ENCODE results near the gene MARVELD2. TPM values are rescaled to one million over a fixed set of nuclear protein-coding genes. Genes with fewer than 3 reads are reported as not detected.

MARVELD2 gene
- total and polyA plus RNA-seq, 2 of the 13 experiments (the other 11 are each of a cell fraction or from before 2014, with no cell fraction given), result 11.1 to 15.4 TPM

DNA sequence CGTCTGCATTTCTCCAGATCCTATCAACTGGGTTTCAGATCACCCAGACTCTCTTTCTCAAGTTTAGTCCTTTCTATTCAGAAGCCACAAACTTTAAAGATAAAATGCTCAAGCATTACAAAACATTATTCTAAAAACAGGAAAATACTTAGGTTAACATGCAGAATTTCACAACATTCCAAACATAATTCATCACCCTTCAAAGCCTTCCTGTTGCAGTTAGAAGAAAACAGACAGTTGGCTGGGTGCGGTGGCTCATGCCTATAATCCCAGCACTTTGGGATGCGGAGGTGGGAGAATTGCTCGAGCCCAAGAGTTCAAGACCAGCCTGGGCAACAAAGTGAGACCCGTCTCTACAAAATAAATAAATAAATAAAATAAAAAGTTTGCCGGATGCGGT is 70.0 kb downstream of the MARVELD2 start:
- CTCF ChIA-PET (ENCODE audit: low intra/inter-chr PET ratio, low total read pairs), result no interaction called here
- BruUV-seq (replicated peaks), result no TSS peak
- Histone ChIP-seq H3K79me2 (ENCODE audit: insufficient read depth, low read length) (no peaks in the 10 kb centered on the region), H4K20me1 (ENCODE audit: insufficient read depth, low read length) (no peaks in the 10 kb centered on the region), H3K27ac (ENCODE audit: extremely low read length, insufficient read depth, low read length) (no peak overlapping the region), H3K4me2 (ENCODE audit: low read depth, low read length) (no peak overlapping the region), H3K9me3 (ENCODE audit: low read length) (no peaks in the 10 kb centered on the region), H3K4me3 (replicated peaks in 1 of 3; ENCODE audit: insufficient read depth in 1 of 3, low read depth in 2 of 3, low read length in 3 of 3) (no peak overlapping the region), H3K9ac (ENCODE audit: insufficient read depth, low read depth, low read length) (no peak overlapping the region), H3K36me3 (replicated peaks in 1 of 2; ENCODE audit: control insufficient read depth in 1 of 2, insufficient read depth in 2 of 2, low read length in 2 of 2) (no peaks in the 10 kb centered on the region), H3K4me1 (ENCODE audit: insufficient read depth, low read length) (peaks cover 38% of the 10 kb centered on the region), H3K27me3 (ENCODE audit: control insufficient read depth in 1 of 2, insufficient read depth in 2 of 2, low read length in 2 of 2) (no peaks in the 10 kb centered on the region), H2AFZ (ENCODE audit: low read length) (no peak overlapping the region)
- intact Hi-C loops (cut with micrococcal nuclease; ENCODE audit: unreplicated experiment) (no loop called here), in situ Hi-C loops (cut with HindIII; ENCODE audit: extremely low pct_ligation_motif_present, low pct_unique_long_range_greater_than_20kb) (no loop called here)
- ATAC-seq (no peak), DNase-seq (ENCODE audit: low spot score) (peak; percentile 24), FAIRE-seq (no peak)
- WGBS (ENCODE audit: low lambda C conversion rate), result 26% methylated on average over 7 of the region's 7 CpGs
- POLR2A ChIA-PET, result no interaction called here
- TF ChIP-seq EED (CRISPR knock-in tag; IDR thresholded peaks at IDR 0.05) (no peak), CEBPB (IDR thresholded peaks at IDR 0.05; ENCODE audit: borderline replicate concordance, low read depth, low read length) (peak; percentile 47; the same call in 1 of the 2 replicates), SAP130 (CRISPR knock-in tag; IDR thresholded peaks at IDR 0.05; ENCODE audit: low read depth) (0 out of 2 replicates have a peak, but pooled peaks have one; percentile 18)

DNA sequence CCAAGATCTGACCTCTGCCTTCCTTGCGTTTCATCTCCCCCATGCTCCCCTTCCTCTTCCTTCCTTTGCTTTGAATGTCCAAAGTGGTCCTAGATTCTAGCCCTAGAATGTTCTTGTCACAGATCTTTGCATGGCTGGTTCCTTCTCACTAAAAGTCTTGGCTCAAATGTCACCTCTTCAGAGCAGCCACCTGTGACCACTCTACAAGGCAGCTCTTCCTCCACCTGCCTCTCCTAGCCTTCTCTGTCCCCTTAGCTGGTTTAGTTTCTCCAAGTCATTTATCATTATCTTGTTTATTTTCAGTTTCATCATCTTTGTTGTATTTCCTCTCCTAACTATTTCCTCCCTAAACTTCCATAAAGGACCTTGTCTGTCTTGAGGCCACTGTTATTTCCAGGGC is 70.6 kb downstream of the MARVELD2 start:
- peaks cover 44% of the 10 kb centered on the region for H3K4me1 ChIP-seq (ENCODE audit: insufficient read depth, low read length)
- FAIRE-seq, result no peak
- WGBS (ENCODE audit: low lambda C conversion rate), result 62% methylated on average over 1 of the region's 1 CpG

More for the DNA sequence above, 70.6 kb downstream of the MARVELD2 start:
- H3K27me3 ChIP-seq (ENCODE audit: control insufficient read depth in 1 of 2, insufficient read depth in 2 of 2, low read length in 2 of 2), result no peaks in the 10 kb centered on the region
- no TSS peak for BruUV-seq (replicated peaks)
- ATAC-seq (no peak), DNase-seq (ENCODE audit: low spot score) (no peak)
- ChIA-PET POLR2A (no interaction called here), CTCF (ENCODE audit: low intra/inter-chr PET ratio, low total read pairs) (no interaction called here)
- H3K4me3 ChIP-seq (replicated peaks in 1 of 3; ENCODE audit: insufficient read depth in 1 of 3, low read depth in 2 of 3, low read length in 3 of 3), result no peak overlapping the region
- no peaks in the 10 kb centered on the region for H3K36me3 ChIP-seq (replicated peaks in 1 of 2; ENCODE audit: control insufficient read depth in 1 of 2, insufficient read depth in 2 of 2, low read length in 2 of 2)
- intact Hi-C loops (cut with micrococcal nuclease; ENCODE audit: unreplicated experiment) (no loop called here), in situ Hi-C loops (cut with HindIII; ENCODE audit: extremely low pct_ligation_motif_present, low pct_unique_long_range_greater_than_20kb) (no loop called here)
- H4K20me1 ChIP-seq (ENCODE audit: insufficient read depth, low read length), result no peaks in the 10 kb centered on the region
- no peak overlapping the region for H3K4me2 ChIP-seq (ENCODE audit: low read depth, low read length)
- TF ChIP-seq CHCHD3 (CRISPR knock-in tag; IDR thresholded peaks at IDR 0.05) (no peak), RARG (CRISPR knock-in tag; IDR thresholded peaks at IDR 0.05; ENCODE audit: low read depth) (no peak), NR2F2 (IDR thresholded peaks at IDR 0.05; ENCODE audit: borderline replicate concordance, low read depth) (no peak), YY1 (IDR thresholded peaks at IDR 0.05; ENCODE audit: insufficient read depth, insufficient replicate concordance, low read depth, low read length) (no peak), ZNF329 (CRISPR knock-in tag; IDR thresholded peaks at IDR 0.05; ENCODE audit: low read depth) (no peak), ZNF235 (CRISPR knock-in tag; IDR thresholded peaks at IDR 0.05; ENCODE audit: borderline replicate concordance) (no peak), ZNF839 (CRISPR knock-in tag; IDR thresholded peaks at IDR 0.05; ENCODE audit: borderline replicate concordance) (no peak)
- TF ChIP-seq, protein P1, sequence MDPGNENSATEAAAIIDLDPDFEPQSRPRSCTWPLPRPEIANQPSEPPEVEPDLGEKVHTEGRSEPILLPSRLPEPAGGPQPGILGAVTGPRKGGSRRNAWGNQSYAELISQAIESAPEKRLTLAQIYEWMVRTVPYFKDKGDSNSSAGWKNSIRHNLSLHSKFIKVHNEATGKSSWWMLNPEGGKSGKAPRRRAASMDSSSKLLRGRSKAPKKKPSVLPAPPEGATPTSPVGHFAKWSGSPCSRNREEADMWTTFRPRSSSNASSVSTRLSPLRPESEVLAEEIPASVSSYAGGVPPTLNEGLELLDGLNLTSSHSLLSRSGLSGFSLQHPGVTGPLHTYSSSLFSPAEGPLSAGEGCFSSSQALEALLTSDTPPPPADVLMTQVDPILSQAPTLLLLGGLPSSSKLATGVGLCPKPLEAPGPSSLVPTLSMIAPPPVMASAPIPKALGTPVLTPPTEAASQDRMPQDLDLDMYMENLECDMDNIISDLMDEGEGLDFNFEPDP (CRISPR knock-in tag; conservative IDR thresholded peaks at IDR 0.05), result no peak
- TF ChIP-seq, protein P2, sequence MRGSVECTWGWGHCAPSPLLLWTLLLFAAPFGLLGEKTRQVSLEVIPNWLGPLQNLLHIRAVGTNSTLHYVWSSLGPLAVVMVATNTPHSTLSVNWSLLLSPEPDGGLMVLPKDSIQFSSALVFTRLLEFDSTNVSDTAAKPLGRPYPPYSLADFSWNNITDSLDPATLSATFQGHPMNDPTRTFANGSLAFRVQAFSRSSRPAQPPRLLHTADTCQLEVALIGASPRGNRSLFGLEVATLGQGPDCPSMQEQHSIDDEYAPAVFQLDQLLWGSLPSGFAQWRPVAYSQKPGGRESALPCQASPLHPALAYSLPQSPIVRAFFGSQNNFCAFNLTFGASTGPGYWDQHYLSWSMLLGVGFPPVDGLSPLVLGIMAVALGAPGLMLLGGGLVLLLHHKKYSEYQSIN (CRISPR knock-in tag; IDR thresholded peaks at IDR 0.05; ENCODE audit: borderline replicate concordance), result no peak
- H3K9ac ChIP-seq (ENCODE audit: insufficient read depth, low read depth, low read length), result no peak overlapping the region
- H2AFZ ChIP-seq (ENCODE audit: low read length), result no peak overlapping the region
- no peaks in the 10 kb centered on the region for H3K9me3 ChIP-seq (ENCODE audit: low read length)
- H3K27ac ChIP-seq (ENCODE audit: extremely low read length, insufficient read depth, low read length), result no peak overlapping the region
- H3K79me2 ChIP-seq (ENCODE audit: insufficient read depth, low read length), result no peaks in the 10 kb centered on the region

Measured in HepG2 (cell line).